ENCODE measurements around the gene LARGE1. TPM values are rescaled to one million over a fixed set of nuclear protein-coding genes. Genes with fewer than 3 reads are reported as not detected.

Gene LARGE1
- total RNA-seq, 1 donor from 2014 or later = 29.5 TPM

DNA sequence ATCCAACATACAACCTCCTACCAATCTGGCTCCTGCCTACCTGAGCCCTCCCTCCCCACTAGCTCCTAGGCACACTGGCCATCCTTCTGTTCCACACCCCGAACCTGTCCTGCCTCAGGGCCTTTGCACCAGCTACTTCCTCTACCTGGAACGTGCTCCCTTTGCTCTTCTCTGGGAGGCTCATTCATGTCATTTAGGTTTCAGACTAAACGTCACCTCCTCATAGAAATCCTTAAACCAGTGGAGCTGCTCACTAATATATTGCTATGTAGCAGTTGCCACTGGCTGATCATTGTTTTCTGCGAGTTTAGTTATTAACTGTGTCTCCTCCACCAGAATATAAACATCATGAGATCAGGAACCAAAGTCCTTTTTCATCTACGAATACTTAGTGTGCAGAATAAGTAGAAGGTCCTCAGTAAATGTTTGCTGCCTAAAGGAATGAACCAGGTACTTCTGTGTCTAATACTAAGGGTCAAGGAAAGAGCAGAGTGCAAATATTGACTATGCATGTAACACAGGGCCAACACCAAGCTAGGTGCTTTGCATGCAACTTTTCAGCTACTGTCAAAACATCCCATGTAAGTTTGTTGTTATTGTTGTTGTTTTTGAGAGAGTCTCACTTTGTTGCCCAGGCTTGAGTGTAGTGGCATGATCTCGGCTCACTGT, 584.5 kb downstream of the LARGE1 start:
- no peak for TF ChIP-seq POLR2AphosphoS5 (IDR thresholded peaks at IDR 0.05; ENCODE audit: insufficient read depth in 1 of 2, low read depth in 1 of 2)
- TF ChIP-seq, protein P1, sequence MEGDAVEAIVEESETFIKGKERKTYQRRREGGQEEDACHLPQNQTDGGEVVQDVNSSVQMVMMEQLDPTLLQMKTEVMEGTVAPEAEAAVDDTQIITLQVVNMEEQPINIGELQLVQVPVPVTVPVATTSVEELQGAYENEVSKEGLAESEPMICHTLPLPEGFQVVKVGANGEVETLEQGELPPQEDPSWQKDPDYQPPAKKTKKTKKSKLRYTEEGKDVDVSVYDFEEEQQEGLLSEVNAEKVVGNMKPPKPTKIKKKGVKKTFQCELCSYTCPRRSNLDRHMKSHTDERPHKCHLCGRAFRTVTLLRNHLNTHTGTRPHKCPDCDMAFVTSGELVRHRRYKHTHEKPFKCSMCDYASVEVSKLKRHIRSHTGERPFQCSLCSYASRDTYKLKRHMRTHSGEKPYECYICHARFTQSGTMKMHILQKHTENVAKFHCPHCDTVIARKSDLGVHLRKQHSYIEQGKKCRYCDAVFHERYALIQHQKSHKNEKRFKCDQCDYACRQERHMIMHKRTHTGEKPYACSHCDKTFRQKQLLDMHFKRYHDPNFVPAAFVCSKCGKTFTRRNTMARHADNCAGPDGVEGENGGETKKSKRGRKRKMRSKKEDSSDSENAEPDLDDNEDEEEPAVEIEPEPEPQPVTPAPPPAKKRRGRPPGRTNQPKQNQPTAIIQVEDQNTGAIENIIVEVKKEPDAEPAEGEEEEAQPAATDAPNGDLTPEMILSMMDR (IDR thresholded peaks at IDR 0.05) = no peak
- TF ChIP-seq POLR2A (IDR thresholded peaks at IDR 0.05) = no peak
- Histone ChIP-seq H3K9me3 (no peaks in the 10 kb centered on the region), H3K27me3 (no peaks in the 10 kb centered on the region), H3K36me3 (peaks cover 0 to 5% of the 10 kb centered on the region in 2 donors), H3K4me3 (no peak overlapping the region), H3K4me1 (no peaks in the 10 kb centered on the region), H3K27ac (no peak overlapping the region)
- intact Hi-C loops (cut with DNase I) = no loop called here
- DNase-seq (ENCODE audit: extremely low spot score in 2 of 2) = no peak

DNA sequence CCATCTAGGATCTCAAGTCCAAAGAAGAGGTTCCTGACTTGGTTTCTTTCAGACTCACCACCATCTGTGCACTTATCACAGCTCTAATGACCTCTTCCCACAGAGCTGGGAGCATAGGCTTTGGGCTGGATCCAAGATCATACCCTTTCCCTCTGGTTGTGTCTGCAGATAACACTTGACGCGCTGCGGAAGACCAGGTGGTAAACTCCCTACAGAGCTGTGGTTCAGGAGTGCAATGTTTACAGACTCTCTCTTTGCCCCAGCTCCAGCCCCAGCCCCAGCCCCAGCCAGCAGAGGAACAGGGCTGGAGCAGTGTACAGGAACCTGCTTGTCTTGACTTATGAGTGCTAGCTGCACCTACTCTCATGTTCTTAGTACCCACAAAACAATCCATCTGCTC, 587.7 kb downstream of the LARGE1 start:
- intact Hi-C loops (cut with DNase I) = no loop called here
- Histone ChIP-seq H3K4me1 (no peaks in the 10 kb centered on the region), H3K27me3 (no peaks in the 10 kb centered on the region), H3K9me3 (no peaks in the 10 kb centered on the region), H3K36me3 (peaks cover 0 to 3% of the 10 kb centered on the region in 2 donors), H3K27ac (no peak overlapping the region), H3K4me3 (no peak overlapping the region)
- no peak for DNase-seq (ENCODE audit: extremely low spot score in 2 of 2)
- no peak for TF ChIP-seq POLR2AphosphoS5 (IDR thresholded peaks at IDR 0.05; ENCODE audit: insufficient read depth in 1 of 2, low read depth in 1 of 2)
- TF ChIP-seq, protein P1 (IDR thresholded peaks at IDR 0.05) = no peak
- TF ChIP-seq POLR2A (IDR thresholded peaks at IDR 0.05) = no peak

GRCh38 chr22:33331017-33331416, 589.3 kb downstream of the LARGE1 start:
- H3K9me3 ChIP-seq = no peaks in the 10 kb centered on the region

DNA sequence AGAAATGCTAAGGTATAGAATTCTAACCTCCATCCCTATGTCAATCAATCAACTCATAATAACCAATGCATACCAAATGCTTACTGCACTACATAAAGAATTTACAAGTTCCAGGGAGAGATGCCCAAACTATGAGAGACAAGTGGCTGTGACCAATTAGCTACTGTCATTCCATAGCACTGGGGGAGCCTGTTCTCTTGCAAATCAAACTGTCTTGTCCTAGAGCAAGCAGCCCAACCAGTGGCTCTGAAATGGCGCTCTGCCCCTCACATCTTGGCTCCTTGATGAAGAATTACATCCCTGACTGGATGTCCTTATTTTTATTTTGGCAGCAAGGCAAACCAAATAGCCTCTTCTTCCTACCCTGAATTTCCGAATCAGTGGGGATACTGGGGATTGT, 589.7 kb downstream of the LARGE1 start:
- intact Hi-C loops (cut with DNase I) = no loop called here
- TF ChIP-seq POLR2AphosphoS5 (IDR thresholded peaks at IDR 0.05; ENCODE audit: insufficient read depth in 1 of 2, low read depth in 1 of 2) (no peak), POLR2A (IDR thresholded peaks at IDR 0.05) (no peak)
- TF ChIP-seq, protein P1 (IDR thresholded peaks at IDR 0.05) = no peak

More at GRCh38 chr22:33331017-33331416, 589.3 kb downstream of the LARGE1 start:
- no peaks in the 10 kb centered on the region for H3K4me1 ChIP-seq
- DNase-seq (ENCODE audit: extremely low spot score in 2 of 2) = no peak
- H3K36me3 ChIP-seq = peaks cover 0 to 5% of the 10 kb centered on the region in 2 donors
- intact Hi-C loops (cut with DNase I) = no loop called here
- no peak overlapping the region for H3K4me3 ChIP-seq
- H3K27me3 ChIP-seq = no peaks in the 10 kb centered on the region
- H3K27ac ChIP-seq = no peak overlapping the region
- TF ChIP-seq POLR2A (IDR thresholded peaks at IDR 0.05) (no peak), POLR2AphosphoS5 (IDR thresholded peaks at IDR 0.05; ENCODE audit: insufficient read depth in 1 of 2, low read depth in 1 of 2) (no peak)

GRCh38 chr22:33329398-33329797, 590.9 kb downstream of the LARGE1 start:
- TF ChIP-seq, protein P1 (IDR thresholded peaks at IDR 0.05) = no peak
- no peak for TF ChIP-seq POLR2AphosphoS5 (IDR thresholded peaks at IDR 0.05; ENCODE audit: insufficient read depth in 1 of 2, low read depth in 1 of 2)
- TF ChIP-seq POLR2A (IDR thresholded peaks at IDR 0.05) = no peak
- intact Hi-C loops (cut with DNase I) = no loop called here
- H3K36me3 ChIP-seq = peaks cover 0 to 5% of the 10 kb centered on the region in 2 donors
- no peaks in the 10 kb centered on the region for H3K9me3 ChIP-seq
- no peaks in the 10 kb centered on the region for H3K27me3 ChIP-seq
- no peak overlapping the region for H3K27ac ChIP-seq
- H3K4me1 ChIP-seq = no peaks in the 10 kb centered on the region
- H3K4me3 ChIP-seq = no peak overlapping the region
- DNase-seq (ENCODE audit: extremely low spot score in 2 of 2) = no peak

More for the DNA sequence above, 589.7 kb downstream of the LARGE1 start:
- H3K4me3 ChIP-seq = no peak overlapping the region
- DNase-seq (ENCODE audit: extremely low spot score in 2 of 2) = no peak
- H3K36me3 ChIP-seq = peaks cover 0 to 5% of the 10 kb centered on the region in 2 donors
- H3K27me3 ChIP-seq = no peaks in the 10 kb centered on the region
- no peak overlapping the region for H3K27ac ChIP-seq
- no peaks in the 10 kb centered on the region for H3K9me3 ChIP-seq
- H3K4me1 ChIP-seq = no peaks in the 10 kb centered on the region
